ENCODE data around the gene CLEC4M.
A peak's percentile ranks its signal among the peaks of the same experiment; 100 is the strongest.
"Not testable (repeated sequence)": the region's sequence is repeated elsewhere in the genome, so short reads cannot be mapped to it uniquely, and the experiment has no call there.

The CLEC4M gene

DNA sequence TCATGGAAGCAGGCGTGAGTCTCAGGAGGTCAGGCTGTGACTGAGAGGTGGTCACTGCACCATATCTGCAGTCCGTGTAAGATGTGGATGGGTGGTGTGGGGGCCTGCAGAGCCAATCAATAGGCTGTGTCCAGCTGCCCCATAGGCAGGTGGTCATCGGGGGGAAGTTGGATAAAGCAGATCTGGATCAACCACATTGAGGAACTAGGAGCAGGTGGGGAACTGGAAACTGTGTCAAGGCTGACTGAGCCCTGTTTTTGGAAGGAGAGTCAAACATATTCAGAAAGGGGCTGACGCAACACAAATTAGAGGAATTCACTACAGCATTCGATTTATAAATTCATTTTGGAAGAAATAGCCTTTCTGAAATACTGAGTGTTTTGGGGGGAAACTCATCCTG lies 15.0 kb downstream of the CLEC4M start:
- DNase-seq: no peak

DNA sequence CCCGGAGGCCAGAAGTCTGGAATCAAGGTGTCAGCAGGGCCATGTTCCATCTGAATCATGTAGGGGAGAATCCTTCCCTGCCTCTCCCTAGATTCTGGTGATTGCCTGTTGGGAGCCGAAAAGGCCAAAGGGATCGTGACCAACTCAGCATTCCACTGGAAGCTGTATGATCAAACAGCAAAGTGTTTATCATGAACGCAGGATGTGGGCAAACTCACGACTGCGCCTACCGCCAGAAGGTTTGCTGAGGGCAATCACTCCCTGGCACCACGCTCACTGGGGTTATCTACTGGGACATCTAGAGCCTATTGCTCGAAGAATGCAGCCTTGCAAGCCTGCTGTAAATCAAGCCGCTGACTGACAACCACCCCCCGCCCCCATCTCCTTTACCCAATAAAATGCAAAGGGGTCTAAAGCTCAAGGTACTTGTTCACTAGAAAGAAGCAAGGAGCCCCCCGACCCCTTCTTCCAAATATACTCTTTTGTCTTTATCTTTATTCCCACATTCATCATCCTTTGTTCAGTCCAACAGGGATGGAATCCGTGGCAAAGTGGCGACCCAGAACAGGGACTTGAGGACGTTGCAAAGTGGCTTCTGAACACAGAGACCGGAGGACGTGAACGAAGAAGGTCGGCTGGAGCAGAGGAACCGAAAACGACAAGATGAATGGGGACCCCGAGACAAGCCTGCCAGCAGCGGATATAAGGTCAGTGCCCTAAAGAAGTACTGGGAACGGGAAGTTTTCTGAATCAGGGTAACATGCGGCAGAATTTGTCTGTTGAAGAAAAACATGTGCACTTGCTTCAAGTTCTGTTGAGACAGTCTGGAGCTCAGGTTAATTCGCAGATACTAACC lies 16.8 kb downstream of the CLEC4M start:
- no peak for DNase-seq

- DNase-seq: no peak
Observed at GRCh38 chr19:7781157-7781556, 18.1 kb downstream of the CLEC4M start.

DNA sequence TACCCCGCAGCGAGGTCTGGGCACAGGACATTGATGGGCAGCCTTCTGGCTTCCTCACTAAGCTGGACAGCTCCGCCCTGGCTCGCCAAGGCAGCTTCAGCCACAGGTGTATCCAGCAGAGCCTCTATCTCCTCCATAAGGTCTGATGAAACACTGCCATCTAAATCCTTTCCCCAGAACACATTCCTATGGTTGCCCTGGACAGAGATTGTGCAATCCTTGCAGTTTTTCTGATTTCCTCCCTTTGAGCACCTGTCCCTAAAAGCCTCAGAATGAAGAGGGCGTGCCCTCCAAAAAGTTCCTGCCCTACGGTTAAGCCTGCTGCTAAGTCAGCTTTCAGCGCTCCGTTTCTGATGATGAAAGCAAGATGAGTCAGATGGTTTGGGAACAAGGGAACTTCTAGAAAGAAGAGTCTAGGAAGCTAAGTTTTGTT lies 21.0 kb downstream of the CLEC4M start:
- DNase-seq: no peak

GRCh38 chr19:7784856-7785255 lies 21.8 kb downstream of the CLEC4M start:
- no peak for DNase-seq

- no peak for DNase-seq
Observed at GRCh38 chr19:7787141-7787540, 24.1 kb downstream of the CLEC4M start.

- no peak for DNase-seq
Observed at GRCh38 chr19:7787602-7788177, 24.6 kb downstream of the CLEC4M start.

DNA sequence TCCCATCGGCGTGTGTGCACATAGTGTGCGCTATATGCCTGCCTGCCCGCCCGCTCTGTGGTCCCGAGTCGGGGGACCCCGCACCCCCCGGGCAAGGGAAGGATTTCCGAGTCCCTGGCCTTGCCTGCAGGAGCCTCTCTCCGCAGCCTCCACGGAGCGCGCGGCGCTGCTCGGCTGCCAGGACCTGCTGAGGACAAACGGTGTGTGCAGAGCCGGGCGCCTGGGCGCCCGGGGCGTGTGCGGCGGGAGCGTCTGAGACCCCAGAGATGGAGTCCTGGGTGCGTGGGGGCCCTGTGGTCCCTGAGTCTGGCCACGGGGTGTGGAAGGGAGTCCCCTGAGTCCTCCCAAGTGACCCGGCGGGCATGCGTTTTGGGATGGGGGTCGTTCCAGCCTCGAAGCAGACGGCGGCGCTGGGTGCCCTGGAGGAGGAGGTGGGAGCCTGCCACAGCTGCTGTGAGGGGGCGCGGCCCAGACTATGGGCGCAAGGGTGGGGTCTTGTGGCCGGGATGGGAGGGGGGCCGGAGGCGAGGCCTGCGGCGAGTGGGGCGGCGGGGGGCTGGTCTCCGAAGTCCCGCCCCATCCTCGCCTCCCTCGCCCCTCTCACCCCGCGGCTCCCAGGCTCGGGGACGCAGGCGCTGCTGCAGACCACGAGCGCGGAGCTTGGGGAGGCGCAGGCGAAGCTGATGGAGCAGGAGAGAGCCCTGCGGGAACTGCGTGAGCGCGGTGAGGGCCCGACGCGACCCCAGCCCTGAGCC lies 25.3 kb downstream of the CLEC4M start:
- no peak for DNase-seq

GRCh38 chr19:7788933-7789323 lies 25.9 kb downstream of the CLEC4M start:
- DNase-seq: no peak

- no peak for DNase-seq
Observed at GRCh38 chr19:7789447-7789846, 26.4 kb downstream of the CLEC4M start.

- DNase-seq: no peak
Observed at GRCh38 chr19:7790416-7790815, 27.4 kb downstream of the CLEC4M start.

GRCh38 chr19:7792281-7792680 lies 29.2 kb downstream of the CLEC4M start:
- DNase-seq: no peak

- DNase-seq: not testable (repeated sequence)
Observed at GRCh38 chr19:7792701-7793100, 29.7 kb downstream of the CLEC4M start.

DNA sequence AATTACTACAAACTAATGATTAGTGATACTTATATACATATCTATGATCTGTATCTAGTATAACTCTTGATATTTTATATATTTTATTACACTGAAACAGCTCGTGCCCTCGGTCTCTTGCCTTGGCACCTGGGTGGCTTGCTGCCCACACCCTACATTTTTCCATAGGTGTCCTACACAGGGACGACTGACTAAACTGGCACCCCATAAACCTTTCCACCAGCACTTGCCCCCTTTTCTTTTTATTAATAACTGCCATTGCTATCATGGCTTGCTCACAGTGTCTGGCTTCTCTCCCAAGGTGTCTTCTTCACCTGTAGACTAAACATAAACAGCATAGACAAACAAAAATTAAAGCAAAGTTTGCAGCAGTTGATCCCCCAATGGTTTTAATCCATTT lies 30.4 kb downstream of the CLEC4M start:
- no peak for DNase-seq

DNA sequence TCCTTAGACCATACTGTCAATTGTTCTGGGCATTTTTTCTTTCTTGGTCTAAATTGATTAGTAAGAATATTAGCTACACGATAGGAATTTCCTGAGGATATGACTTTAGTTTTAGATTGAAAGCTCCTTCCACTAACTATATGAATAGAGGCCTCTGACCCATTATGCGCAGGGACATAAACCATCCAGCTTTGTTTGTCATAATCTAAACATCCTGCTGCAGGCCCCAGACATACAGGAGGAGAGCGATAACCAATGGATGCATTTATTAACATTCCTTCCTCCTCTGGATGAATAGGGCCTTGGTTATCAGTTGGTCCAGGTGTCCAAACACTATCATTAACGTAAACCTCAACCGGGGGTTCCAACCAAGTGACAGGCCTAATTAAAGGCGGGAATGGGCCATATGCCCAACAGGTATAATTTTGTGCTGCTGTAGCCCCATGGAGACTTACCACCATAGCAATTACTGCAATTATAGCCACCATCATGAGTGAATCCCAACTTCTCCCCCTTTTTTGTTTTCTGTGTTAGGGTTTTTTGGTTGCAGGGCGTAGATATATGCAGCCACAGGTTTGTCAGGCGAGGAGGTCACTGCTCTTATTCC lies 32.6 kb downstream of the CLEC4M start:
- DNase-seq: no peak

- peak; percentile 58 for DNase-seq
Observed at GRCh38 chr19:7799640-7800355, 36.8 kb downstream of the CLEC4M start.

DNA sequence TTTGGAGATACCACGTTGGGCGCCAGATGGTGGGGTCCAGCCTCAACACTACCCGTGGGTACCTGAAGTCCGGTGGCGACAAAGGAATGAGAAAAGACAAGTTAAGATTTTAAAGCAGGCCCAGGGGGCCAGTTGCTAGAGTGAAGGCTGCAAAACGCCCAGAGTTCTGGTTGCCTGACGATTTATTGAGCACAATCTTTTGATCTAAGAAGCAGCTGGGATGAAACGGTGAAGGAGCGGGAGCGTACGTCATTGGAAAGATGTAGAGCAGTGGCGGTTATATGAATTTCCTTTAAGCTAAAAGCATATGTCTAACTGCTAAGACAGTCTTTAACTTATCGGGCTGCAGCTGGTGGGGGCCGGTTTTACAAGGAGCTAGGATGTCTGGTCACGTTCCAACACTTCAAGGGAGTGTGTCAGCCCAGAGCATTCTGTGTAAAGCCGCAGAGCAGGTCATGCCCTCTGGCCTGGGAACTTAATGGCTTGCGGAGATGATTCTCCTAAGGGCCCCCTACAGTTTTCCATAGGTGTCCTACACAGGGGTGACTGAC lies 38.1 kb downstream of the CLEC4M start:
- no peak for DNase-seq

- DNase-seq: no peak
Observed at GRCh38 chr19:7806234-7806633, 43.2 kb downstream of the CLEC4M start.

DNA sequence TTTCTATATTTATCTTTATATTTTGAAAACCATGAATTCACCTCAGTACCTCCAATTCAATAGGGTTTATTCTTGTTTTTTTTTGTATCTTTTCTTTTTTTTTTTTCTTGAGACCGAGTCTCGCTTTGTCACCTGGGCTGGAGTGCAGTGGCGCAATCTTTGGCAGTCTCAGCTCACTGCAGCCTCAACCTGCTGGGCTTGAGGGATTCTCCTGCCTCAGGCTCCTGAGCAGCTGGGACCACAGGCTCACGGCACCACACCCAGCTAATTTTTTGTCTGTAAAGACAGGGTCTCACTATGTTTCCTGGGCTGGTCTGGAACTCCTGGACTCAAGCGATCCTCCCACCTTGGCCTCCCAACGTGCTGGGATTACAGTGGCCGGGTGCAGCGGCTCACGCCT lies 43.8 kb downstream of the CLEC4M start:
- DNase-seq: no peak

- DNase-seq: no peak
Observed at GRCh38 chr19:7808108-7808507, 45.1 kb downstream of the CLEC4M start.

DNA sequence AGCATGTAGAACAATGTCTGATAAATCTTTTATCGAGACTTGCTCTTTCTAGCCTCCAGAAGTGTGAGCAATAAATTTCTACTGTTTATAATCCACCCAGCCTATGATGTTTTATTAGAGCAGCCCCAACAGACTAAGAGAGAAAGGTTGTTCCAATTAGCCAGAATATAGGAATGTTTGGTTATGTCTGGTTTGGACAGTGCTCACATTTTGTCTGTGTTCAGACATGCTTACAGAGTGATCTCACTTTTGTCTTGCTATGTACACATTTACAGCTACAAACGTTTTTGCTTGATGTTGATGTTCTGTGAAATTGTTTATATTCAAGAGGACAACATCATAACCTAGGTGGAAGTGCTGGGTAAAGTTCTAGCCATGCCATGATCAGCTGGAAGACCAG lies 48.9 kb downstream of the CLEC4M start:
- DNase-seq: no peak

DNA sequence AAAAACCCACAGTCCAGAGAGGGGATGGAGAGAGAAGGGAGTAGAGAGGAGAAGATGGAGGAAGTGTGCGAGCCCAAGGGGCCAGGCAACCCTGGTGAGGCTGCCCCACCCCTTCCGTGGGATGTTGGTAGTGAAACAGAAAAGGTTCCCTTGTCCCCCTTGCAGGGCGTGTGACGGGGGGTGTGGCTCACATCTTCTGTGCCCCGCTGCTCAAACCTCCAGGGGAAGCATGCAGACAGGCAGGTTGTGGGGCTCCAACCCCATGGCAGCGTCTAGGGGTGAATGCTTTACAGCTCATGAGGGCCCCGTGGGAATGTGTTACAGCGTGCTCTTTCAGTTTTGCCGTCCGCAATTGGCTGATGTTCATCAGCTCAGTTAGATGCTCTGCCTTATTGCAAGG lies 52.3 kb downstream of the CLEC4M start:
- DNase-seq: no peak
